Activated naive CD8-positive, alpha-beta T cell treated with anti-CD3 and anti-CD28 coated beads, Interleukin-2, amount 10 ng/mL, durations not matched to agents 7 days and 5 days (primary cell): ENCODE data around the gene NUP93. TPM values are rescaled to one million over a fixed set of nuclear protein-coding genes. Genes with fewer than 3 reads are reported as not detected.

Source experiments
- ATAC-seq: fragments of 150-1000 bp; cut with Tn5 transposase; one replicate; pipeline ENCODE4 v1.10.0; 2021; ENCODE audit warnings: low read depth, moderate library complexity
- POLR2A ChIA-PET: fragments of 350-600 bp; sonication (Branson Sonifier 250); formaldehyde crosslinking; loops from one replicate; lab custom pipeline; 2021; ENCODE audit warnings: antibody characterized with exemption; lab: Charles Lee
- DNase-seq: peaks from one replicate; pipeline ENCODE4 v3.0.0; 2021
- H3K27ac Mint-ChIP-seq: one replicate; pipeline ENCODE4 v1.8.0; 2022; ENCODE audit warnings: mild to moderate bottlenecking, mixed read lengths
- H3K27me3 Mint-ChIP-seq: one replicate; pipeline ENCODE4 v1.8.0; 2022; ENCODE audit warnings: mild to moderate bottlenecking, moderate library complexity, mixed read lengths
- H3K36me3 Mint-ChIP-seq: one replicate; pipeline ENCODE4 v1.8.0; 2021; ENCODE audit warnings: mild to moderate bottlenecking, mixed read lengths
- H3K4me1 Mint-ChIP-seq: one replicate; pipeline ENCODE4 v1.8.0; 2021; ENCODE audit warnings: mixed read lengths
- H3K4me3 Mint-ChIP-seq: one replicate; pipeline ENCODE4 v1.8.0; 2022; ENCODE audit warnings: mild to moderate bottlenecking, moderate library complexity, mixed read lengths
- H3K9me3 Mint-ChIP-seq: one replicate; pipeline ENCODE4 v1.8.0; 2021; ENCODE audit warnings: mixed read lengths
- total RNA-seq, 2 experiments: library from RNA; stranded (reverse); gene quantifications; one replicate each; pipeline ENCODE4 v1.2.3, GENCODE V29; 2021

NUP93 gene
- total RNA-seq, 2 experiments from 2014 or later: 89.5 to 92.5 TPM

DNA sequence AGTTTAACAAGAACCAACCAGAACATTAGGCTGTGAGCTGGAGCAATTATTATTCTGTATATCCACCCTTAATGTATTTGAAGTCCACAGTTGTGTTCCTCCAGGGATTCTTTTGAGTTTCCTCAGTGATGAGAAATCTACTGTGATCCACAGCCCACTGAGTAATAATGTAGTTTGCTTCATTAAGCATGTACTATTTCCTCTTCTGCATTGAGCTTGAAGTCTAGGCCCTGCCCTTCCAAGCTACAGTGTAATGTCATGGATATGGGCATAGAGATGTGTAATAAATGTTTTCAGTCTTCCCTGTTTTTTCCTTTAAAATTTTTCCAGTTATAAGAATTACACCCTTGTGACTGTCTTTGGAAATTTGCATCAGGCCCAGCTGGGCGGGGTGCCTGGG is 98.7 kb downstream of the NUP93 start:
- peaks cover 6% of the 10 kb centered on the region for H3K4me1 Mint-ChIP-seq
- POLR2A ChIA-PET: interaction anchor here (1.2 kb wide), 1 partner anchor 24 kb away, joined by 4 read pairs; no protein-coding TSS in a partner anchor
- ATAC-seq (no peak), DNase-seq (no peak)
- H3K36me3 Mint-ChIP-seq: peaks cover 21% of the 10 kb centered on the region
- H3K27ac Mint-ChIP-seq: no peak overlapping the region
- H3K27me3 Mint-ChIP-seq: no peaks in the 10 kb centered on the region
- H3K4me3 Mint-ChIP-seq: no peak overlapping the region
- H3K9me3 Mint-ChIP-seq: no peaks in the 10 kb centered on the region

- Mint-ChIP-seq H3K4me1 (peaks cover 4% of the 10 kb centered on the region), H3K4me3 (no peak overlapping the region), H3K27ac (peak overlapping the region; percentile 11), H3K27me3 (no peaks in the 10 kb centered on the region), H3K36me3 (peaks cover 22% of the 10 kb centered on the region), H3K9me3 (no peaks in the 10 kb centered on the region)
- no peak for ATAC-seq
- DNase-seq: no peak
- POLR2A ChIA-PET: interaction anchor here (0.7 kb wide), 1 partner anchor 33 kb away, joined by 3 read pairs; no protein-coding TSS in a partner anchor
These were observed 100.7 kb downstream of the NUP93 start for GRCh38 chr16:56830669-56831068.

DNA sequence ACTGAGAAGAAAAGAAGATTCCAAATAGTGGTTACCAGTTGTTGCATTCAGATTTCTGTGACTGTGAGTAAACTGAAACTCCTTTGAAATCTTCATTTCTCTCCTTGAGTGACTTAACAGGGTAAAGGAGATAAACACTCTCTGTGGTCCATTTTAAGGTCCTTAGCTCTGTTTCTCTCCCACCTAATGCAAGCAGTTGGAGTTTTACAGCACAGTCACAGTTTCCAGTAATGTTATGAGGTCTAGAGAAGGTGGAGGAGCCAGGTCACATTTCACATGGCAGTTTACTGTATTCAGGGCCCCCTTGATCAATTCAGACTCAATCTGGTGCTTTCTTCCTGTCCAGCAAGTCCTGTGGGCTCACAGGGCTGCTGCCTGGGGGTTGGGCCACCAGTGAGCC is 102.8 kb downstream of the NUP93 start:
- Mint-ChIP-seq H3K4me3 (no peak overlapping the region), H3K4me1 (peaks cover 8% of the 10 kb centered on the region), H3K9me3 (no peaks in the 10 kb centered on the region), H3K36me3 (peaks cover 25% of the 10 kb centered on the region), H3K27me3 (no peaks in the 10 kb centered on the region), H3K27ac (peak overlapping the region; percentile 27)
- ATAC-seq: no peak
- no peak for DNase-seq
- POLR2A ChIA-PET: no interaction called here

DNA sequence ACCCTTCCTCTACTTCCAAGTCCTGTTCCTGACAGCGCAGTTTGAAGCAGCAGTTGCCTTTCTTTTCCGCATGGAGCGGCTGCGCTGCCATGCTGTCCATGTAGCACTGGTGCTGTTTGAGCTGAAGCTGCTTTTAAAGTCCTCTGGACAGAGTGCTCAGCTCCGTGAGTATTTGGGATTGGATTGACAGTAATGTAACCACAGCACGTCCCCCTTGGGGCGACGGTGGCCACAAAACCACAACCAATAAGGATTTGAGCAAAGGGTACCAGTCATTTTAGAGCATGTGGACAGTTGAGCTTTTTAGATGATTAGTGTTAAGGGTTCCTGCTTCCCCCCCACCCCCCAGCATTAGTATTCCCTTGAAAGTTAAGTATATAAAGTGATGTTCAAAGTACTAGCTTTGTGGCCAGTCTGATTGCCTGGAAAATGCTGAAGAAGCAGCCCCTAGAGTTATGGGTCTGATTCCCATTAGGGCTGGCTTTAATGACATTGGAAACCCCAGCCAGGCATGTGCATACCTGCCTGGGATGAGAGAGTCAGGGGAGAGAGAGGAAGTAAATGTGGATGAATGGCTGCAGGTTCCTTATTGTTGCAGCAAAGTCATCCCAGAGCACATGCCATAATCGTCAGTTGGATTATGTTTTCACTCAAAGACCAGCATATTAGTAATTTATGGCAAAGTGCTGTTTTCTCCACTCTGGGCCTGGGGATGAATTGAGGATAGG is 103.5 kb downstream of the NUP93 start:
- H3K4me3 Mint-ChIP-seq: no peak overlapping the region
- POLR2A ChIA-PET: no interaction called here
- H3K27ac Mint-ChIP-seq: no peak overlapping the region
- H3K9me3 Mint-ChIP-seq: no peaks in the 10 kb centered on the region
- peaks cover 8% of the 10 kb centered on the region for H3K4me1 Mint-ChIP-seq
- no peak for DNase-seq
- no peaks in the 10 kb centered on the region for H3K27me3 Mint-ChIP-seq
- ATAC-seq: no peak
- peaks cover 27% of the 10 kb centered on the region for H3K36me3 Mint-ChIP-seq

DNA sequence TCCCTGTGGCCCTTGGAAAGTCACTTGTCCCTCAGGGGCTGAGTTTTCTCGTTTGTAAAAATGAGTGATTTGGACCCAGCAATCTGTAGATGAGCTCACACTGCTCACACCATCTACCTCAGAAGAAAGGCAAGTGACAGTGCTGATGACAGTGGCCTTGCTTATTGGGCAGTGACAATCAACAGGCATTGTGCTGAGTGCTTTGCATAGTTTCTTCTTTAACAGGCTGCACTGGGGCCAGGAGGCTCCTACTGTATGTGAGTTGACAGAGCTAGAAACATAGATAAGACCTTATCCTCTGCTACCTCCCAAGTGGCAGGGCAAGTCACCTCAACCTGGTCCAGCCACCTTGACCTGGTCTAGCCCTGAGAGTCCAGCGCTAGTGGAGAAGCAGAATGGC is 105.4 kb downstream of the NUP93 start:
- no peak for ATAC-seq
- Mint-ChIP-seq H3K27me3 (no peaks in the 10 kb centered on the region), H3K4me1 (peaks cover 18% of the 10 kb centered on the region), H3K27ac (no peak overlapping the region), H3K9me3 (no peaks in the 10 kb centered on the region), H3K36me3 (peaks cover 33% of the 10 kb centered on the region), H3K4me3 (no peak overlapping the region)
- POLR2A ChIA-PET: no interaction called here
- no peak for DNase-seq

DNA sequence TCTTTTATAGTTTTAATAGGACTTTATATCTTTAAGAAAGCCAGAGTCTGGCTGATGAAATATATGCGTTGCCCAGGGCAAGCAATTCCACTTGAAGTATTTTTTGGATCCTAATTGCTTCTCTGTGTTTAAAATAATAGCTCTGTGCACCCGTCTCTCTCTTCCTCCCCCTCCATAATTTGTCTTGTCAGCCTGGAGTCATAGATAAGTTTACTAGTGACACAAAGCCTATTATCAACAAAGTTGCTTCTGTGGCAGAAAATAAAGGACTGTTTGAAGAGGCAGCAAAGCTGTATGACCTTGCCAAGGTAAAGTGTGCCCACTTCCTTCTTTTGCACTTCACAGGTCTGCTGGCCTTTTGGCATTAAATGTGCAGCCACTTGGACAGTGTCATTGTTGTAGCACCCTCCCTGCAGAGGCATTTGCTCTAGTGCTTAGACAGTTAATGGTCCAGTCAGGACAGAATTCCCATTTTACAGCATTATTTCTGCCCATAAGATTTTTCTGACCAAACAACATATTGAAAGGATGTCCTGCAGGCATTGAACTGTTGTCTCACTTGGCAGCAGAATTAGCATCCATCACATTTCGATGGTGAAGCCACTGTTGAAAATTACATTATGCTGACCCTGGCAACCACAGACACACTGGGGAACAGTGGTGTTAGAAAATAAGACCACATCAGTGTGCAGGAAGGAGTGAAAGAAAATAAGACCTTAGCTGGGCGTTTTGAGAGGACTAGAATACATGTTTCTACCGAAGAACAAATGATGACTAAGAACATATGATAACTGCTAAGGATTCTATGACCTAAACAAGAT is 106.7 kb downstream of the NUP93 start:
- POLR2A ChIA-PET: no interaction called here
- peaks cover 18% of the 10 kb centered on the region for H3K4me1 Mint-ChIP-seq
- H3K9me3 Mint-ChIP-seq: no peaks in the 10 kb centered on the region
- H3K36me3 Mint-ChIP-seq: peaks cover 35% of the 10 kb centered on the region
- no peak overlapping the region for H3K27ac Mint-ChIP-seq
- no peaks in the 10 kb centered on the region for H3K27me3 Mint-ChIP-seq
- no peak for DNase-seq
- ATAC-seq: no peak
- no peak overlapping the region for H3K4me3 Mint-ChIP-seq

DNA sequence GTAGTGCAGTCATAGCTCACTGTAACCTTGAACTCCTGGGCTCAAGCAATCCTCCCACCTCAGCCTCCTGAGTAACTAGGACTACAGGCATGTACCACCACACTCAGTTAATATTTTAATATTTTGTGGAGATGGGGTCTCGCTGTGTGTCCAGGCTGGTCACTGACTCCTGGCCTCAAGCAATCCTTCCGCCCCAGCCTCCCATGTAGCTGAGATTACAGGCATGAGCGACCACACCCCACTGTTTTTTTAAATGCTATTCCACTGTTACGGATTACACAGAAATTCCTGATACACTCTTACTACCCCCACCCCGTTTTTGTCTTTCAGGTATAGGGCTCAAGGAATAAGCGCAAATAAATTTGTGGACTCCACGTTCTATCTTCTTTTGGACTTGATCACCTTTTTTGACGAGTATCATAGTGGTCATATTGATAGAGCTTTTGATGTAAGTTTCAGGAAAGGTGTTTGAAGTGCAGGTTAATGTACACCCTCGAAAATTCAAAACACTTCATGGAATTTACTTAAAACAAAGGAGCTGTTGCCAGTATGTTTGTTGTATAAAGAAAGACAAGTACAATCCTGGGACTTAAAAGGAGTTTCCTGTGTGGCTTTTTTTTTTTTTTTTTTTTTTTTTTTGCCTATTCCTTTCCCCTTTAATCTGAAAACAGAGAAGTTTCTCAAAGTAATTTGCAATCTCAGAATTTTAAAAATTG is 108.9 kb downstream of the NUP93 start:
- POLR2A ChIA-PET: interaction anchor here (0.7 to 1.5 kb wide), 2 partner anchors 21 to 44 kb away, joined by 6 read pairs; no protein-coding TSS in a partner anchor
- Mint-ChIP-seq H3K9me3 (no peaks in the 10 kb centered on the region), H3K4me3 (no peak overlapping the region), H3K4me1 (peaks cover 14% of the 10 kb centered on the region), H3K27me3 (no peaks in the 10 kb centered on the region), H3K27ac (no peak overlapping the region), H3K36me3 (peaks cover 36% of the 10 kb centered on the region)
- no peak for ATAC-seq
- DNase-seq: no peak

DNA sequence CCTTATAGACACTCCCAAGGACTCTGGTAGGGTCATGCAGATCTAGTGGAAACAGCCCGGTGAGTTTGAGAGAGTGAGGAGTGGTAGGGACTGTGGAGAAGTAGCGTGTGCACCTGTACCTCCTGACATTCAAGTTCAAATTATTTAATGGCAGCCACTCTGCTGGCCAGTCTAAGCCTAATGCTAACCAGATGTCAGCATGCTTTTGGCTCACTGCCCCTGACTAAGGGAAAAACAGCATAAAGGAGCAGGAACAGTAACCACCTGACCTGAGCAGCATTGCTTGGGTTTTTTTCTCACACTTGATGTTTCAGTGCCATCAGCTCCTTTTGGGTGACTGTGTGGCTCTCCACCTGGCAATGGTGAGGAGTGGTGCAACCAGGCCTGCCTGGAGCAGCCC is 111.3 kb downstream of the NUP93 start:
- peaks cover 34% of the 10 kb centered on the region for H3K36me3 Mint-ChIP-seq

DNA sequence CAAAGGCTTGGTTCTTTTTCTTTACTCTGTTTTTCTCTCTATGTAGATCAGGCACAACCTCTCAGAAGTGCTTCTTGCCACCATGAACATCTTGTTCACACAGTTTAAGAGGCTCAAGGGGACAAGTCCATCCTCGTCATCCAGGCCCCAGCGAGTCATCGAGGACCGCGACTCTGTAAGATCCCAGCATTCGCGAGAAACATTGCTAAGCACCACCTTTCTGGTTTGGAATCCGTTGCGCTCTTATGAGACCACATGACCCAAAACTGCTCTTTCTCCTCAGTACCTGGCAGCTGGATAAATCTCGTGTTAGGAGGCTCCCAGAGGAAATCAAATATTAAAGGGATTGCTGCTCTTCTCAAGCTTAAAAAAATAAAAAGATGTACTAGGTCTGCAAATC is 111.7 kb downstream of the NUP93 start:
- Mint-ChIP-seq H3K9me3 (no peaks in the 10 kb centered on the region), H3K27me3 (no peaks in the 10 kb centered on the region), H3K4me1 (peaks cover 10% of the 10 kb centered on the region), H3K27ac (no peak overlapping the region), H3K4me3 (no peak overlapping the region), H3K36me3 (peaks cover 32% of the 10 kb centered on the region)
- POLR2A ChIA-PET: no interaction called here
- DNase-seq (no peak), ATAC-seq (no peak)

More for the DNA sequence above, 111.3 kb downstream of the NUP93 start:
- Mint-ChIP-seq H3K9me3 (no peaks in the 10 kb centered on the region), H3K4me3 (no peak overlapping the region), H3K4me1 (peaks cover 14% of the 10 kb centered on the region), H3K27ac (no peak overlapping the region), H3K27me3 (no peaks in the 10 kb centered on the region)
- POLR2A ChIA-PET: no interaction called here
- no peak for ATAC-seq
- no peak for DNase-seq

DNA sequence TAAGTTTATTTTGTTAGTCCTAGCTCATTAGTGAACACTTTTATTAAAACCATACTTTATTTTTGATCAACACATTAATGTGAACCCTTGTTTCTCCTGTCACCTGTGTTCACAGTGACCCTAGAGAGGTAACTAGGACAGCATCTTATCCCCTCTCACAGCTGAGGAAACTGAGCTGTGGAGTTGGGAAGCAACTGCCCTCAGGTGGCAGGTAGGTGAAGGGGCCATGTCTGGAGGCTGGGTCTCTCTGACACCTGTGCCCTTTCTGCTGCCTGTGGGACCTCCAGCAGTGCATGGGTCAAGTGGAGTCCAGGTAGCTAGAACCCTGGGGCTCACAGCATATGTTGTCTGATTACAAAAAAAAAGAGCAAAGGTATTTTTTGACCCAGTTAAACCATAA is 112.2 kb downstream of the NUP93 start:
- Mint-ChIP-seq H3K4me1 (peaks cover 13% of the 10 kb centered on the region), H3K27ac (no peak overlapping the region), H3K4me3 (no peak overlapping the region), H3K27me3 (no peaks in the 10 kb centered on the region), H3K9me3 (no peaks in the 10 kb centered on the region), H3K36me3 (peaks cover 35% of the 10 kb centered on the region)
- DNase-seq (no peak), ATAC-seq (no peak)
- POLR2A ChIA-PET: no interaction called here

DNA sequence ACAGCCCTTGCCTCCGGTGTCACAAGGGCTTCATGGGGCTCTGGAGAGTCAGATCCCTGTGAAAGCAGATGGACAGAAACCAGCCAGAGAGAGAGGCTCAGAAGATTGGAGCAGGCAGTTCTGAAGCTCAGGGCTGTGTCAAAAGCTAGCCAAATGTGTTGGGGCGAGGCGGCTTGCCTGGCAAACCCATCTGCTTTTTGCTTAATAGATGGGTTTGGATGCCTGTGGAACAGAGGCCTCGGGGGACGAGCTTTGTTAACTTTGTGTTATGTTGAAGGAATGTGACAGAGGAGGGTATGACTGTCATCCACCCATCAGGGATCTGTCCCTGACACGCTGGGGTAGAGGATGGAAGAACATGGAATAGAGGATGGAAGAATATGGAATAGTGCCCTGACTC is 114.1 kb downstream of the NUP93 start:
- no peaks in the 10 kb centered on the region for H3K27me3 Mint-ChIP-seq
- POLR2A ChIA-PET: no interaction called here
- H3K27ac Mint-ChIP-seq: no peak overlapping the region
- ATAC-seq: no peak
- H3K4me3 Mint-ChIP-seq: no peak overlapping the region
- peaks cover 9% of the 10 kb centered on the region for H3K9me3 Mint-ChIP-seq
- H3K36me3 Mint-ChIP-seq: peaks cover 42% of the 10 kb centered on the region
- peaks cover 24% of the 10 kb centered on the region for H3K4me1 Mint-ChIP-seq
- DNase-seq: no peak

DNA sequence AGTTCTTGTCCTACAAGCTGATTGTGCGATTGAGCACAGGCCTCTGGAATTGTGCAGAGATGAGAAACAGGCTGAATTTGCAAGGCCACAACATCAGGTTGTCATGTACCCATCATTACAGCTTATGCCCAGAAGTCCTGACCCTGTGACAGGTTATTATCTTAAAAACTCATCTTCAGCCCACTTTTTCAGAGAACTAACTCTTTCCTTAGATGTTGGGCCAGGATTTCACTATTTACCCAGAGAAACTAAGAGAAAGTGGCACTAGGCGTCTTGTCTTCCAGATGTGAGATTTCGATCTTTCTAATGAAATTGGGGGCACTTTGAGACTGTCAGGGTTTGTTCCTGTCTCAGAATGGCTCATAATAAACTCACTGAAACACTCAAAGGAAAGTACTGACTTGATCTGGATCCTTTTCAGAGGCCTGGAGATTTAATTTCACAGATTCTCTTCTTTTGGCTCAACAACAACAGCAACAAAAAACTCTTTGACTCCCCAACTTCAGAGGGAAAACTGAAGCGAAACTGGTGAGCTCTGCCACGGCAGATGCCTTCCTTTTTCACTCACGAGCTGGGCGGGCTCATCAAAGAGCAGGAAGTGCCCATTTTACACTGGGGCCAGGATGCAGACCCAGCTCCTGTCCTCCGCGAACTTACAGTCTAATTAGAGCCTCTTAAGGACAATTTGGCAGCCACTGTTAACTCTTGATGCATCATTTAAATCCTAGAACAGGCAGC is 117.4 kb downstream of the NUP93 start:
- DNase-seq (no peak), ATAC-seq (peak; percentile 65)
- POLR2A ChIA-PET: no interaction called here
- Mint-ChIP-seq H3K4me1 (peaks cover 34% of the 10 kb centered on the region), H3K27me3 (no peaks in the 10 kb centered on the region), H3K4me3 (peak overlapping the region; percentile 7), H3K36me3 (peaks cover 29% of the 10 kb centered on the region), H3K27ac (peak overlapping the region; percentile 79), H3K9me3 (peaks cover 9% of the 10 kb centered on the region)
